Activated naive CD8-positive, alpha-beta T cell treated with anti-CD3 and anti-CD28 coated beads, Interleukin-2, amount 50 U/mL, for 16 hours (primary cell): ENCODE data around the gene PLA2G10.
"Not testable (repeated sequence)": the region's sequence is repeated elsewhere in the genome, so short reads cannot be mapped to it uniquely, and the experiment has no call there.

ENCODE experiments used
- DNase-seq: peaks from one replicate; pipeline ENCODE4 v3.0.0-alpha.2; 2020; ENCODE audit warnings: low read depth, low spot score

Gene PLA2G10, protein sequence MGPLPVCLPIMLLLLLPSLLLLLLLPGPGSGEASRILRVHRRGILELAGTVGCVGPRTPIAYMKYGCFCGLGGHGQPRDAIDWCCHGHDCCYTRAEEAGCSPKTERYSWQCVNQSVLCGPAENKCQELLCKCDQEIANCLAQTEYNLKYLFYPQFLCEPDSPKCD

DNA sequence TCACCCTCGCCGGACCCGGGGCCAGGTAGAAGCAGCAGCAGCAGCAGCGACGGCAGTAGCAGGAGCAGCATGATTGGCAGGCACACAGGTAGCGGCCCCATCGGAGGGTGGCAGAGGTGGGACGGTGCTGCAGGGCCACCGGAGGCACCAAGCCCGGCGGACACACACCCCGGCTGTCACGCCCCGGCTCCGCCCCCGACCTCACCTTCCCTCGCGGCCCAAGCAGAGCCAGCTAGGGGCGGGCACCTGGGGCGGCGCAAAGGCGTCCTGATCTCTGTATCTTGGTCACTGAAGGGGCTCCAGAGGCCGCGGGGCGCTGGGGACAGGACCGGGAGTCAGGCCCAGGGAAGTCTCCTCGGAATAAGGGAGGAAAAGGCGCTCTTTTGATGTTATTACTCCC is at the start of gene PLA2G10:
PLA2G10 (minus strand) TSS at position 180 of the 400 bp plus-strand sequence; CDS start at position 101, 79 bp downstream.
- not testable (repeated sequence) for DNase-seq

DNA sequence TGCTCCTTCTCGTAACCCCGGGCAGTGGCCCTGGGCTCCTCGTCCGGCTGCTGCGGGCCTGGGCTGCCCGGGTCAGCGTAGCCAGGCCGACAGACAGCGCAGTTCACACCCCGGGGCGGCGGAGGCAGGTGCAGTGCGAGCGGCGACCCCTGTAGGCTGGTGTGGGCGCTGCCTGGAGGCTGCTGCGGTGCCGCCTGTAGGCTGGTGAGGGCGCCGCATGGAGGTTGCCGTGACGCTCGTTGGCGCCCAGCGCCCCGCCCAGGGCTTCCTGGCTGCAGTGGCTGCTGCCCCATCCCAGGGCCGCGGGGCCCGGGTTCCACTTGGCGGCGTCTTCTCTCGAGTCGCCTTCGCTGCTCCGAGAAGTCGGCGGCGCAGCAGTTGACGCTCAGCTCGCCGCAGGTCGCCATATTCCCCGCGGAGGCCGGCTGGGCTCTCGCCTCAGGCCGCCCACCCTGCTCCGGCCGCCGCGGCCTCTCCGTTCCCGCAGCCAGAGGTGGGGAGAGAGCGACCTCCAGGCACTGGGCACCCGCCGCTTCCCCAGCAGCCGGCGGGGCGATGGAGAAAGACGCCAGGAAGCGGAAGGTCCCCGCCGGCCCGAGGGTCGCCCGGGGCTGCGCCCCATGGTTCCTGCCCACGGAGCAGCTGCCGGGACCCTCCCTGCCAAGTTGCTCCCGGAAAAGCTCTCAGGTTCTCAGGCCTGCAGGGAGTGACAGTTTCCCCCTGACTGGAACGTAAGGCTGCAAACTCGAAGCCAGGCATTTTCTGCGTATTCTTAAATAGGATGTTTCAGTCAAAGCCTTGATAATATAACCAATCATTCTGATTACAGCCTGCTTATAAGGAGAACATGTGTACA is 48.4 kb upstream of the PLA2G10 start, which contains the start of gene NPIPA2:
NPIPA2 (plus strand) TSS at position 261 of the 856 bp plus-strand sequence. CDS start 5,533 bp downstream, outside the sequence.
- DNase-seq = not testable (repeated sequence)

DNA sequence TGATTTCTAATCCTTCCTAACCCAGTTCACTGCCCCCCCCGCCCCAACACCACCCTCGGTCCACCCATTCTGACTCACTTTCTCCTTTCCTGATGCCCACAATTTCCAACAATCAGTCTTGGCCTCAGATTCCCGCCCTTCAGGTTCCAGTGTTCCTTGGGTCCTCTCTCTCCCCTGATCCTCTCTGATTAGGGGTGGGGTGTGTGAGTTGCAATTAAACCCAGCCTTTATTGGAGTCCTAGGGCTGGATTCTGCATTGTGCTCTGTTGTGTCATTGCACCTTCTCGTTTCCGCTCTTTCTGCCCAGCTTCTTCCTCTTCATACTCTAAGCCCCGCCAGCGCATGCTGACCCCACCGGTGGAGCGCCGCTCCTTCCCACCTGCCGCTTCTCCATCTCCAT is 47.7 kb upstream of the PLA2G10 start:
- DNase-seq = not testable (repeated sequence)

DNA sequence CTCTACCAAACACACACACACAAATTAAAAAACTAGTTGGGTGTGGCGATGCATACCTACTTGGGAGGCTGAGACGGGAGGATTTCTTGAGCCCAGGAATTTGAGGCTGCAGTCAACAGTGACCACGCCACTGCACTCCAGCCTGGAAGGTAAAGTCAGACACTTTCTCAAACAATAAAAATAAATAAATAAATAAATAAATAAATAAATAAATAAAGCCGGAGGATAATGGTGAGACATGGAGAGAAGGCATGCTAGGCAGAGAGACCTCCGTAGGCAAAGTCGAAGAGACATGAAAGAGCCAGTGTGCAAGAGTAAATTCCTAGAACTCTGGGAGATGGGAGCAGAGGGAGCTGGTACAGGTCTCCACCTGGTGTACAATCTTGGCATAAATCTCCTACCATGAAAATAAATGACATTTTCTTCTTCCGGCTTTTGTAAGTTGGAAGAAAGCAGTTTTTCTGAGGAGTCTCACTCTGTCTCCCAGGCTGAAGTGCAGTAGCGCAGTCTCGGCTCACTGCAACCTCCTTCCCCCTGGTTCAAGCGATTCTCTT is 46.8 kb upstream of the PLA2G10 start:
- not testable (repeated sequence) for DNase-seq

DNA sequence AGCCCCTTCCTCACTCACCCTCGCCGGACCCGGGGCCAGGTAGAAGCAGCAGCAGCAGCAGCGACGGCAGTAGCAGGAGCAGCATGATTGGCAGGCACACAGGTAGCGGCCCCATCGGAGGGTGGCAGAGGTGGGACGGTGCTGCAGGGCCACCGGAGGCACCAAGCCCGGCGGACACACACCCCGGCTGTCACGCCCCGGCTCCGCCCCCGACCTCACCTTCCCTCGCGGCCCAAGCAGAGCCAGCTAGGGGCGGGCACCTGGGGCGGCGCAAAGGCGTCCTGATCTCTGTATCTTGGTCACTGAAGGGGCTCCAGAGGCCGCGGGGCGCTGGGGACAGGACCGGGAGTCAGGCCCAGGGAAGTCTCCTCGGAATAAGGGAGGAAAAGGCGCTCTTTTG is 39.1 kb upstream of the PLA2G10 start:
- not testable (repeated sequence) for DNase-seq

DNA sequence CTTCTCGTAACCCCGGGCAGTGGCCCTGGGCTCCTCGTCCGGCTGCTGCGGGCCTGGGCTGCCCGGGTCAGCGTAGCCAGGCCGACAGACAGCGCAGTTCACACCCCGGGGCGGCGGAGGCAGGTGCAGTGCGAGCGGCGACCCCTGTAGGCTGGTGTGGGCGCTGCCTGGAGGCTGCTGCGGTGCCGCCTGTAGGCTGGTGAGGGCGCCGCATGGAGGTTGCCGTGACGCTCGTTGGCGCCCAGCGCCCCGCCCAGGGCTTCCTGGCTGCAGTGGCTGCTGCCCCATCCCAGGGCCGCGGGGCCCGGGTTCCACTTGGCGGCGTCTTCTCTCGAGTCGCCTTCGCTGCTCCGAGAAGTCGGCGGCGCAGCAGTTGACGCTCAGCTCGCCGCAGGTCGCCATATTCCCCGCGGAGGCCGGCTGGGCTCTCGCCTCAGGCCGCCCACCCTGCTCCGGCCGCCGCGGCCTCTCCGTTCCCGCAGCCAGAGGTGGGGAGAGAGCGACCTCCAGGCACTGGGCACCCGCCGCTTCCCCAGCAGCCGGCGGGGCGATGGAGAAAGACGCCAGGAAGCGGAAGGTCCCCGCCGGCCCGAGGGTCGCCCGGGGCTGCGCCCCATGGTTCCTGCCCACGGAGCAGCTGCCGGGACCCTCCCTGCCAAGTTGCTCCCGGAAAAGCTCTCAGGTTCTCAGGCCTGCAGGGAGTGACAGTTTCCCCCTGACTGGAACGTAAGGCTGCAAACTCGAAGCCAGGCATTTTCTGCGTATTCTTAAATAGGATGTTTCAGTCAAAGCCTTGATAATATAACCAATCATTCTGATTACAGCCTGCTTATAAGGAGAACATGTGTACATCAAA is 9.3 kb upstream of the PLA2G10 start, which contains the start of gene NPIPA3:
NPIPA3 (plus strand) TSS at position 256 of the 856 bp plus-strand sequence. CDS start 5,533 bp downstream, outside the sequence.
- not testable (repeated sequence) for DNase-seq

DNA sequence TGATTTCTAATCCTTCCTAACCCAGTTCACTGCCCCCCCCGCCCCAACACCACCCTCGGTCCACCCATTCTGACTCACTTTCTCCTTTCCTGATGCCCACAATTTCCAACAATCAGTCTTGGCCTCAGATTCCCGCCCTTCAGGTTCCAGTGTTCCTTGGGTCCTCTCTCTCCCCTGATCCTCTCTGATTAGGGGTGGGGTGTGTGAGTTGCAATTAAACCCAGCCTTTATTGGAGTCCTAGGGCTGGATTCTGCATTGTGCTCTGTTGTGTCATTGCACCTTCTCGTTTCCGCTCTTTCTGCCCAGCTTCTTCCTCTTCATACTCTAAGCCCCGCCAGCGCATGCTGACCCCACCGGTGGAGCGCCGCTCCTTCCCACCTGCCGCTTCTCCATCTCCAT is 8.6 kb upstream of the PLA2G10 start:
- DNase-seq = not testable (repeated sequence)

DNA sequence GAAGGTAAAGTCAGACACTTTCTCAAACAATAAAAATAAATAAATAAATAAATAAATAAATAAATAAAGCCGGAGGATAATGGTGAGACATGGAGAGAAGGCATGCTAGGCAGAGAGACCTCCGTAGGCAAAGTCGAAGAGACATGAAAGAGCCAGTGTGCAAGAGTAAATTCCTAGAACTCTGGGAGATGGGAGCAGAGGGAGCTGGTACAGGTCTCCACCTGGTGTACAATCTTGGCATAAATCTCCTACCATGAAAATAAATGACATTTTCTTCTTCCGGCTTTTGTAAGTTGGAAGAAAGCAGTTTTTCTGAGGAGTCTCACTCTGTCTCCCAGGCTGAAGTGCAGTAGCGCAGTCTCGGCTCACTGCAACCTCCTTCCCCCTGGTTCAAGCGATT is 7.8 kb upstream of the PLA2G10 start:
- DNase-seq = not testable (repeated sequence)

DNA sequence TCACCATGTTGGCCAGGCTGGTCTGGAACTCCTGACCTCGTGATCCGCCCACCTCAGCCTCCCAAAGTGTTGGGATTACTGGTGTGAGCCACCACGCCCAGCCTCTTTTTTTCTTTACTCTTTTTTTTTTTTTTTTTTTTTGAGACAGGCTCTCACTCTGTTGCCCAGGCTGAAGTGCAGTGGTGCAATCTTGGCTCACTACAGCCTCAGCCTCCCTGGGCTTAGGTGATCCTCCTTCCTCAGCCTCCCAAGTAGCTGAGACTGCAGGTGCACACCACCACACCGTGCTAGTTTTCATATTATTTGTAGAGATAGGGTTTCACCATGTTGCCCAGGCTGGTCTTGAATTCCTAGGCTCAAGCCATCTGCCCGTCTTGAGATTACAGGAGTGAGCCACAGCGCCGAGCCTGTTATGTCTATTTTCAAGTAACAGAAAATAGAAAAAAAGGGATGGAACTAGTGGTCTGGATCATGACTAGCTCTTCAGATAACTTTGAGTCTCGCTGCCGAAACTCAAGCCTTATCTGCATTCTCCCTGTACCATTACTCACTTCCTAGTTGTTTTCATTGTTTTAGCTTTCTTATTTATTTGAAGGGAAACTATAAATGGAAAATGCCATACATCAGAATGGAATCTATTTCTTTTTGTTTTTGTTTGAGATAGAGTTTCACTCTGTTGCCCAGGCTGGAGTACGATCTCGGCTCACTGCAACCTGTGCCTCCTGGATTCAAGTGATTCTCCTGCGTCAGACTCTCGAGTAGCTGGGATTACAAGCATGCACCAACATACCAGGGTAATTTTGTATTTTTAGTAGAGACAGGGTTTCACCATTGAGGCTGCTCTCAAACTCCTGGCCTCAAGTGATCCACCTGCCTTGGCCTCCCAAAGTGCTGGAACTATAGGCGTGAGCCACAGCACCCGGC is 8.0 kb downstream of the PLA2G10 start:
- not testable (repeated sequence) for DNase-seq

DNA sequence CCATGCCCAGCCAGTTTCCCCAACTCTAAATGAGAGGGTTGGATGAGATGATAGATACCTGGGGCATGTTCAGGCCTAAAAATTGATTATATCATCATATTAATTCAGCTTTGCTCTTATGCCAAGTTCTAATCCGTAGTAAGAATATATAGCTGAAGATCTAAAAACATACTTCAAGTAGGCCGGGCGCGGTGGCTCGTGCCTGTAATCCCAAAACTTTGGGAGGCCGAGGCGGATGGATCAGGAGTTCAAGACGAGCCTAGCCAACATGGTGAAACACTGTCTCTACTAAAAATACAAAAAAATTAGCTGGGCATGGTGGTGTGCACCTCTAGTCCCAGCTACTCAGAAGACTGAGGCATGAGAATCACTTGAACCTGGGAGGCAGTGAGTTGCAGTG is 12.0 kb downstream of the PLA2G10 start:
- DNase-seq = no peak

DNA sequence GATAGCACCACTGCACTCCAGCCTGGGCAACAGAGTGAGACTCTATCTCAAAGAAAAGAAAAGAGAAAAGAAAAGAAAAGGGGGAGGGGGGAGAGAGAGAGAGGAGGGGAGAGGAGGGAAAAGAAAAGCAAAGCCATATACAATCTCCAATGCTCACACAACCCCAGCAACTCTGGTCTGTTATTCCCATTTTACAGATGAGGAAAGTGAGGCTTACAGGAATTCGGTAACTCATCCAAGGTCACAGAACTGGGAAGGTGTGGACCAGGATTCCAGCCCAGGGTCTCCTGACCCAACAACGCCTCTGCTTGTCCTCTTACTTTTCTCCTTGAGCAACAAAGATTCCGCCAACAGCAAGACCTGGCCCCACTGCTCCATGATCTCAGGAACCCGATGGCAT is 13.0 kb downstream of the PLA2G10 start:
- DNase-seq = no peak

DNA sequence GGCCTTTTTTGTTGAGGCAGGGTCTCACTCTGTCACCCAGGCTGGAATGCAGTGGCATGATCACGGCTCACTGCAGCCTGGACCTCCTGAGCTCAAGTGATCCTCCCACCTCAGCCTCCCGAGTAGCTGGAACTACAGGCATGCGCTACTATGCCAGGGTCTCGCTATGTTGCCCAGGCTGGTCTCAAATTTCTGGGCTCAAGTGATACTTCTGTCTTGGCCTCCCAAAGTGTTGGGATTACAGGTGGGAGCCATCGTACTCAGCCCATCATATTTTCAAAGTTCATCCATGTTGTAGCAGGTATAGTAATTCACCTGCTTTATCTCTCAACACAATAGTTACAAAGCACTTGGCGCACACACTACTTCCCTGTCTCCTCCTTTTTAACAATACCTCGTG is 13.7 kb downstream of the PLA2G10 start:
- DNase-seq = not testable (repeated sequence)

DNA sequence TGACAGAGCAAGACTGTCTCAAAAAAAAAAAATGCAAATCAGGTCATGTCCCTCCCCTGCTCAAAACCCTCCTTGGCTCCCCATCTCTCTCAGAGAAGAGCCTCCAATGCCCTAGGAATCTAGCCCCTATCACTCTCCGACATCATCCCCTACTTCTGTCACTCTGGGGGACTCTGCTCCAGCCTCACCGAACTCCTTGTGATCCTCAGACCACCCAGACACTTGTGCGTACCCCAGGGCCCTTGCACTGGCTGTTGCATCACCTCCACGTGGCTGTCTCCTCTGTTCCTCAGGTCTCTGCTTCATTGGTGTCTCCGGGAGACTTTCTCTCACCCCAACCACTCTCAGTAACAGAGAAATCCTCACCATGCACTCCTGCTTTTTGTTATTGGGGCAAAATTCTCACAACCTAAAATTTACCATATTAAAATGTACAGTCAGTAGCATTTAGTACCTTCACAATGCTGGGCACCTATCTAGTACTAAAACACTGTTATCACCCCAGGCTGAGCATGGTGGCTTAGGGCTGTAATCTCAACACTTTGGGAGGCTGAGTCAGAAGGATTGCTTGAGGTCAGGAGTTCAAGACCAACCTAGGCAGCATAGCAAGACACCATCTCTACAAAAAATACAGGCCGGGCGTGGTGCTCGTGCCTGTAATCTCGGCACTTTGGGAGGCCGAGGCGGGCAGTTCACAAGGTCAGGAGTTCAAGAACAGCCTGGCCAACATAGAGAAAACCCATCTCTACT is 15.2 kb downstream of the PLA2G10 start:
- no peak for DNase-seq

DNA sequence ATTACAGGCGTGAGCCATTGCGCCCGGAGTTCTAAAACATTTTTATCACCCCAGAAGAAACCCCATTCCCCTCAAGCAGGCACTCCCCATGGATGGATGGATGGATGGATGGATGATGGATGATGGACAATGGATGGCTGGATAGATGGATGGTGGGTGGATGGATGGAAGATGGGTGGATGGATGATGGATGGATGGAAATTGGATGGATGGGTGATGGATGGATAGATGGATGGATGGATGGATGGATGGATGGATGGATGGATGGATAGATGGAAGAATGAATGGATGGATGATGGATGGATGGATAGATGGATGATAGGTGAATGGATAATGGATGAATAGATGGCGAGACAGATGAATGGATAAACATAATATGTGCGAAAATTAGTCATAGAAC is 16.5 kb downstream of the PLA2G10 start:
- DNase-seq = no peak

DNA sequence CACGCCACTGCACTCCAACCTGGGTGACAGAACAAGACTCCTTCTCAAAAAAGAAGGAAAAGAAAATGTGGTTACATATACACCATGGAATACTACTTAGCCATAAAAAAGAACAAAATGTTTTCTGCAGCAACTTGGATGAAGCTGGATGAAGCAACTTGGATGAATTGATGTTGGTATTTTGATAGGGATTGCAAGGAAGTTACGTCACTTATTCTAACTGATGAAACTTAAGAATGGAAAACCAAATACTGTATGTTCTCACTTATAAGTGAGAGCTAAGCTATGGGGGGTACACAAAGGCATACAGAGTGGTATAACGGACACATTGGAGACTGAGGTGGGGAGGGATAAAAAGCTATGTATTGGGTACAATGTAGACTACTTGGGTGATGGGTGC is 17.5 kb downstream of the PLA2G10 start:
- no peak for DNase-seq

DNA sequence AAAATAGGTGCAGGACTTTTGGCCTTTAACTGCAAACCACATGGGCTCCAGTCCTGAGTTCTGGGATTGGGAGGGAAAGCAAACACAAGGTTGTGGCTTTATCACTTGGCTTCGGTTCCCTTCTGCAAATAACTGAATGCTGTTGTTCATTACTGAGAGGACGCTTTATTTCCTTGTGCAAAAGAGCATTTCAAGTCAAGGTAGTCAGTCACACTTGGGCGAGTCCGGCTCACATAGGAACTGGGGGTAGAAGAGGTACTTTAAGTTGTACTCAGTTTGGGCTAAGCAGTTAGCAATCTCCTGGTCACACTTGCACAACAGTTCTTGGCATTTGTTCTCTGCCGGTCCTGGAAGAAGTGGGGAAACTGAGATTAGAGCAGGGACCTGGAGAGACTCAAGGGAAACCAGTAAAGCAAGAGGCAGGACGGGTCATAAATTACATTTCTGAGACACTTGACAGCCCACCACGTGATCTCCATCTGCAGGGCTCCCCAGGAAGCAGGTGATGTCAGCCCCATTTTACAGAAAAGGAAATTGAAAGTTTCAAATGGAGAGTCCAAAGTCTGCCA is 21.6 kb downstream of the PLA2G10 start:
- no peak for DNase-seq

DNA sequence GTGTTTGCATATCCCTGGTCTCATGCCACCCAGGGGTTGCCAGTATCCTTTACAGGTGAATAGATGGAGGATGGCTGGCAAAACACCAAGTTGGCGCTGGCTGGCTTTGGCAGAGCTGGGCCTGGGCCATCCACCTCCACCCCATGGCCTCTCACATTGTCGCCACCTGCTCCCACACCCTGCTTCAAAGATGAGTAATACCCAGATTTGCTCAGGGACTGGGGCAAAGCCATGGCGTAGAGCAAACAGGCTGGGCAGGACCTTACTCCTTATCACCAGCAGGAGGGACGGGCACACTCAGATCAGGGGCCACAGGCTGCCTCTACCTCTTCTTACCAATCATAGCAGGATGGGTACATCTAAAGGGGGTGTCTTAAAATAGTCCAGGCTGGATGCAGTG is 24.3 kb downstream of the PLA2G10 start:
- no peak for DNase-seq

DNA sequence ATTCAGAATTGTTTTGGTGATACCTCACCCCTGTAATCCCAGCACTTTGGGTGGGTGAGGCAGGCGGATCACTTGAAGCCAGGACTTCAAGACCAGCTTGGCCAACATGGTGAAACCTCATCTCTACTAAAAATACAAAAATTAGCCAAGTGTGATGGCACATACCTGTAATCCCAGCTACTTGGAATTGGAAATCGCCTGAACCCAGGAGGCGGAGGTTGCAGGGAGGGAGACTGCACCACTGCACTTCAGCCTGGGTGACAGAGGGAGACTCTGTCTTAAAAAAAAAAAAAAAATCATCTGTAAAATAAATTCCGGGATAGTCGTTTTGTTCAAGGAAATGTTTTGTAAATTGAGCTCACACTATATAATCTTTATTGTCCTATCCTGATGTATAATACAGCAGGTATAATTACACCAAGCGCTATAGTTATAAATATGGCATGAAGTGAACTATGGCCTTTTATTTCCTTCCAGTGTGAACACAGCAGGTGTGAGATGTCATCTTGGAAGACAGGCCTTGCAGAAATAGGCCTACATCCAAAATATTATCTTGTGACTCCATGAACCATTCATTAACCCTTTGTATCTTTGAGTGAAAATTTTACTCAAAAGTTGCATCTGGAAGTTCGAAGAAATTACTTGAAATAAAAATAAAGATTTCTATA is 25.4 kb downstream of the PLA2G10 start:
- DNase-seq = no peak
